Measurements from ENCODE around the gene FRG2B. TPM values are rescaled to one million over a fixed set of nuclear protein-coding genes. Genes with fewer than 3 reads are reported as not detected.
"Not testable (repeated sequence)": the region's sequence is repeated elsewhere in the genome, so short reads cannot be mapped to it uniquely, and the experiment has no call there.

FRG2B gene
- total RNA-seq, 1 experiment from 2014 or later, result not detected

- no peak for DNase-seq
- Histone ChIP-seq H3K4me1 (no peaks in the 10 kb centered on the region), H3K36me3 (ENCODE audit: control insufficient read depth, insufficient read depth, low read length) (no peaks in the 10 kb centered on the region), H3K9me3 (no peaks in the 10 kb centered on the region), H3K27me3 (replicated peaks; ENCODE audit: control insufficient read depth, insufficient read depth, low read length) (no peaks in the 10 kb centered on the region), H3K4me3 (ENCODE audit: low read depth, low read length) (no peak overlapping the region)
- H3K36me3 Mint-ChIP-seq (ENCODE audit: insufficient read depth, unreplicated experiment), result no peaks in the 10 kb centered on the region
- H3K27me3 Mint-ChIP-seq (ENCODE audit: insufficient read depth, unreplicated experiment), result peaks cover 48% of the 10 kb centered on the region
- no peak overlapping the region for H3K4me3 Mint-ChIP-seq (ENCODE audit: unreplicated experiment)
- intact Hi-C loops (cut with micrococcal nuclease; ENCODE audit: unreplicated experiment), result no loop called here
- BruUV-seq (replicated peaks), result no TSS peak
- H3K4me1 Mint-ChIP-seq (ENCODE audit: low read depth, unreplicated experiment), result no peaks in the 10 kb centered on the region
- no peak overlapping the region for H3K27ac Mint-ChIP-seq (ENCODE audit: unreplicated experiment)
- no peaks in the 10 kb centered on the region for H3K9me3 Mint-ChIP-seq (ENCODE audit: unreplicated experiment)
- TF ChIP-seq, protein P1, sequence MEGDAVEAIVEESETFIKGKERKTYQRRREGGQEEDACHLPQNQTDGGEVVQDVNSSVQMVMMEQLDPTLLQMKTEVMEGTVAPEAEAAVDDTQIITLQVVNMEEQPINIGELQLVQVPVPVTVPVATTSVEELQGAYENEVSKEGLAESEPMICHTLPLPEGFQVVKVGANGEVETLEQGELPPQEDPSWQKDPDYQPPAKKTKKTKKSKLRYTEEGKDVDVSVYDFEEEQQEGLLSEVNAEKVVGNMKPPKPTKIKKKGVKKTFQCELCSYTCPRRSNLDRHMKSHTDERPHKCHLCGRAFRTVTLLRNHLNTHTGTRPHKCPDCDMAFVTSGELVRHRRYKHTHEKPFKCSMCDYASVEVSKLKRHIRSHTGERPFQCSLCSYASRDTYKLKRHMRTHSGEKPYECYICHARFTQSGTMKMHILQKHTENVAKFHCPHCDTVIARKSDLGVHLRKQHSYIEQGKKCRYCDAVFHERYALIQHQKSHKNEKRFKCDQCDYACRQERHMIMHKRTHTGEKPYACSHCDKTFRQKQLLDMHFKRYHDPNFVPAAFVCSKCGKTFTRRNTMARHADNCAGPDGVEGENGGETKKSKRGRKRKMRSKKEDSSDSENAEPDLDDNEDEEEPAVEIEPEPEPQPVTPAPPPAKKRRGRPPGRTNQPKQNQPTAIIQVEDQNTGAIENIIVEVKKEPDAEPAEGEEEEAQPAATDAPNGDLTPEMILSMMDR (IDR thresholded peaks at IDR 0.05; ENCODE audit: insufficient read depth in 1 of 2, low read depth in 1 of 2, low read length in 1 of 2, severe bottlenecking in 1 of 2, unreplicated experiment in 1 of 2), result no peak
- ChIA-PET CTCF (no interaction called here), POLR2A (no interaction called here)
These were observed 33.9 kb downstream of the FRG2B start for GRCh38 chr10:133592716-133593115.

DNA sequence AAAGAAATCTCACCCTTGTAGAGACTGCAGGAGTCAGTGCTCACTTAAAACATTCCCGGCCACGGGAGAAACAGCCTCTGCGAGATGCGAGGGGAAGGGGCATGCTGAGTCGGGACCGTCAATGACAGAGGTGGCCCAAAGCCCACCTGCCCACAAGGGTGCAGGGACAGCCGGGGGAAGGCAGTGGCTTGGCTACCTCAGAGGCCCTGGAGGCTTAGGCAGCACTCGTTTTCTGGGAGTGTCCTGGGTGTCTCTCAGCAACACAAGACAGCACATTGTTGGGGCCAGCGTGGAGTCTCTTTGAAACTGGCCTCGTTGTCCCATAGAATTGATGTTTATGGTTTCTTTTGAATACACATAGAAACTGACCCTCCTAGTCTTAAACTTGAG lies 35.6 kb downstream of the FRG2B start:
- no peak overlapping the region for H3K4me3 Mint-ChIP-seq (ENCODE audit: unreplicated experiment)
- H3K9me3 ChIP-seq, result no peaks in the 10 kb centered on the region
- H3K27me3 ChIP-seq (replicated peaks; ENCODE audit: control insufficient read depth, insufficient read depth, low read length), result no peaks in the 10 kb centered on the region
- intact Hi-C loops (cut with micrococcal nuclease; ENCODE audit: unreplicated experiment), result no loop called here
- no peaks in the 10 kb centered on the region for H3K36me3 Mint-ChIP-seq (ENCODE audit: insufficient read depth, unreplicated experiment)
- CTCF ChIA-PET, result no interaction called here
- H3K27me3 Mint-ChIP-seq (ENCODE audit: insufficient read depth, unreplicated experiment), result peaks cover 39% of the 10 kb centered on the region
- H3K4me1 Mint-ChIP-seq (ENCODE audit: low read depth, unreplicated experiment), result no peaks in the 10 kb centered on the region
- H3K9me3 Mint-ChIP-seq (ENCODE audit: unreplicated experiment), result no peaks in the 10 kb centered on the region
- POLR2A ChIA-PET, result no interaction called here
- TF ChIP-seq, protein P1 (IDR thresholded peaks at IDR 0.05; ENCODE audit: insufficient read depth in 1 of 2, low read depth in 1 of 2, low read length in 1 of 2, severe bottlenecking in 1 of 2, unreplicated experiment in 1 of 2), result no peak
- H3K27ac Mint-ChIP-seq (ENCODE audit: unreplicated experiment), result no peak overlapping the region
- no peaks in the 10 kb centered on the region for H3K4me1 ChIP-seq
- H3K4me3 ChIP-seq (ENCODE audit: low read depth, low read length), result no peak overlapping the region
- no peak for DNase-seq
- no peaks in the 10 kb centered on the region for H3K36me3 ChIP-seq (ENCODE audit: control insufficient read depth, insufficient read depth, low read length)
- no TSS peak for BruUV-seq (replicated peaks)

DNA sequence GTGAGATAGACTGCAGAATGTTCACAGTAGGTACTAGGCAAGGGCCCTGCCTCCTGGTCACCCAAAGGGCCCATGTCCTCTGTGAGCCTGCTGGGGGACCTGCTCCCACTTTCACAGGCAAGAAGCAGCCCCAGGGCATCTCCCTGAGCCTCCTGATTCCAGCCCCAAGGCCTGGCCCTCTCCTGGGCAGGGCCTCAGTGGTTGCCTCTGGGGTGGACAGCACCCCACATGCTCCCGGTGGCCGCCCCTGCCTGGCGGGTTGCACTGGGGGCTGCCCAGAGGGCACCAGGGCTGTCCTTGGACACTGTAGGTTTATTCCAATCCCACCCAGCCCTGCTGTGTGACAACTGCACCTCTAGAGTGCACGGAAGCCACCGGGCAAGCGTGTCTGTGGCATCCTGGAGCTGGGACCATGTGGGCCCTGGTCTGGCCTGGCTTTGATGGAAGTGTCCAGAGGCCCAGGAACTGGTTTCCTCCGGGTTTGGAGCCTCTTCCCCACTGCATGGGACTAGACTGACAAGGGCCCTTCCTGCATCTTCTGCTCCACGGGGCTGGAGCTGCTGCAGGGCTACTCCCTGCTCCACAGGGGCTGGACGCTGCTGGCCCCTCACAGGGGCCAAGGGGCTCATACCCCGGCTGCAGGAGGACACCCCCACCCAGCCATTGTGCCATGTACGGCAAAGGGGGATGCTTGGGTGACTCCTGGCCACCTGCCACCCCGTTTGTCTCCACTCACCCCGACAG lies 36.2 kb downstream of the FRG2B start:
- BruUV-seq (replicated peaks), result no TSS peak
- no peak overlapping the region for H3K4me3 Mint-ChIP-seq (ENCODE audit: unreplicated experiment)
- CTCF ChIA-PET, result no interaction called here
- no peaks in the 10 kb centered on the region for H3K36me3 ChIP-seq (ENCODE audit: control insufficient read depth, insufficient read depth, low read length)
- no peaks in the 10 kb centered on the region for H3K9me3 ChIP-seq
- H3K27me3 Mint-ChIP-seq (ENCODE audit: insufficient read depth, unreplicated experiment), result peaks cover 37% of the 10 kb centered on the region
- no peak for DNase-seq
- H3K4me3 ChIP-seq (ENCODE audit: low read depth, low read length), result no peak overlapping the region
- H3K9me3 Mint-ChIP-seq (ENCODE audit: unreplicated experiment), result no peaks in the 10 kb centered on the region
- no peaks in the 10 kb centered on the region for H3K4me1 Mint-ChIP-seq (ENCODE audit: low read depth, unreplicated experiment)
- H3K27ac Mint-ChIP-seq (ENCODE audit: unreplicated experiment), result no peak overlapping the region
- no peaks in the 10 kb centered on the region for H3K4me1 ChIP-seq
- intact Hi-C loops (cut with micrococcal nuclease; ENCODE audit: unreplicated experiment), result no loop called here
- no peaks in the 10 kb centered on the region for H3K36me3 Mint-ChIP-seq (ENCODE audit: insufficient read depth, unreplicated experiment)
- no peaks in the 10 kb centered on the region for H3K27me3 ChIP-seq (replicated peaks; ENCODE audit: control insufficient read depth, insufficient read depth, low read length)
- TF ChIP-seq, protein P1 (IDR thresholded peaks at IDR 0.05; ENCODE audit: insufficient read depth in 1 of 2, low read depth in 1 of 2, low read length in 1 of 2, severe bottlenecking in 1 of 2, unreplicated experiment in 1 of 2), result no peak
- POLR2A ChIA-PET, result no interaction called here

- H3K9me3 Mint-ChIP-seq (ENCODE audit: unreplicated experiment), result peaks cover 32% of the 10 kb centered on the region
- intact Hi-C loops (cut with micrococcal nuclease; ENCODE audit: unreplicated experiment); H3K36me3 Mint-ChIP-seq (ENCODE audit: insufficient read depth, unreplicated experiment); DNase-seq; H3K27ac Mint-ChIP-seq (ENCODE audit: unreplicated experiment); H3K36me3 ChIP-seq (ENCODE audit: control insufficient read depth, insufficient read depth, low read length); BruUV-seq (replicated peaks); H3K4me1 Mint-ChIP-seq (ENCODE audit: low read depth, unreplicated experiment); H3K27me3 Mint-ChIP-seq (ENCODE audit: insufficient read depth, unreplicated experiment); H3K4me3 Mint-ChIP-seq (ENCODE audit: unreplicated experiment); H3K4me3 ChIP-seq (ENCODE audit: low read depth, low read length); H3K4me1 ChIP-seq; H3K27me3 ChIP-seq (replicated peaks; ENCODE audit: control insufficient read depth, insufficient read depth, low read length); POLR2A ChIA-PET; CTCF ChIA-PET: not testable (repeated sequence)
- H3K9me3 ChIP-seq, result peaks cover 18% of the 10 kb centered on the region
These were observed 49.6 kb downstream of the FRG2B start for GRCh38 chr10:133577037-133577436.
